Measurements from ENCODE around the gene C1orf216. TPM values are rescaled to one million over a fixed set of nuclear protein-coding genes. Genes with fewer than 3 reads are reported as not detected.
"Not testable (repeated sequence)": the region's sequence is repeated elsewhere in the genome, so short reads cannot be mapped to it uniquely, and the experiment has no call there.

Gene C1orf216
- polyA plus RNA-seq, 1 donor from 2014 or later: 6.7 TPM

- H3K79me2 ChIP-seq (replicated peaks; ENCODE audit: insufficient read depth, low read length): no peaks in the 10 kb centered on the region
- H3K36me3 ChIP-seq (ENCODE audit: insufficient read depth, low read length): no peaks in the 10 kb centered on the region
- H2AFZ ChIP-seq (ENCODE audit: low read depth, low read length): no peak overlapping the region
- H3K9ac ChIP-seq (ENCODE audit: low read length): no peak overlapping the region
- no peaks in the 10 kb centered on the region for H3K9me2 ChIP-seq (ENCODE audit: insufficient read depth, low read length)
- no peaks in the 10 kb centered on the region for H3K9me3 ChIP-seq (ENCODE audit: low read length)
- H3F3A ChIP-seq (ENCODE audit: insufficient read depth, low read length, poor library complexity, severe bottlenecking): no peaks in the 10 kb centered on the region
- TF ChIP-seq MXI1 (conservative IDR thresholded peaks at IDR 0.05; ENCODE audit: poor library complexity, severe bottlenecking): no peak
- no peak for TF ChIP-seq RAD21 (conservative IDR thresholded peaks at IDR 0.05)
- no peak for TF ChIP-seq EZH2 (IDR thresholded peaks at IDR 0.05; ENCODE audit: borderline replicate concordance, insufficient read depth, low read length, poor library complexity, severe bottlenecking)
- TF ChIP-seq CTCF (IDR thresholded peaks at IDR 0.05; ENCODE audit: poor library complexity, severe bottlenecking): no peak
- no peak for TF ChIP-seq POLR2AphosphoS5 (IDR thresholded peaks at IDR 0.05)
- TF ChIP-seq TAF1 (IDR thresholded peaks at IDR 0.05; ENCODE audit: low read depth): no peak
- no peak for TF ChIP-seq EP300 (conservative IDR thresholded peaks at IDR 0.05; ENCODE audit: poor library complexity, severe bottlenecking)
- TF ChIP-seq SMC3 (conservative IDR thresholded peaks at IDR 0.05; ENCODE audit: poor library complexity): no peak
- TF ChIP-seq REST (IDR thresholded peaks at IDR 0.05; ENCODE audit: borderline replicate concordance): no peak
- H3K27ac ChIP-seq (ENCODE audit: low read length): no peak overlapping the region
- no peaks in the 10 kb centered on the region for H3K27me3 ChIP-seq (ENCODE audit: insufficient read depth, low read depth, low read length)
- no peaks in the 10 kb centered on the region for H4K20me1 ChIP-seq (ENCODE audit: insufficient read depth)
- H3K4me2 ChIP-seq (ENCODE audit: low read length): no peak overlapping the region
- H3K4me3 ChIP-seq (ENCODE audit: low read length): no peak overlapping the region
Measured at GRCh38 chr1:35691571-35692220, 27.0 kb downstream of the C1orf216 start.

GRCh38 chr1:35691080-35691479 is 27.6 kb downstream of the C1orf216 start:
- Histone ChIP-seq H4K20me1 (ENCODE audit: insufficient read depth) (no peaks in the 10 kb centered on the region), H3K79me2 (replicated peaks; ENCODE audit: insufficient read depth, low read length) (no peaks in the 10 kb centered on the region), H3K9ac (ENCODE audit: low read length) (no peak overlapping the region), H3K27ac (ENCODE audit: low read length) (no peak overlapping the region), H2AFZ (ENCODE audit: low read depth, low read length) (no peak overlapping the region), H3F3A (ENCODE audit: insufficient read depth, low read length, poor library complexity, severe bottlenecking) (no peaks in the 10 kb centered on the region), H3K4me2 (ENCODE audit: low read length) (no peak overlapping the region), H3K27me3 (ENCODE audit: insufficient read depth, low read depth, low read length) (no peaks in the 10 kb centered on the region), H3K4me3 (ENCODE audit: low read length) (no peak overlapping the region), H3K9me2 (ENCODE audit: insufficient read depth, low read length) (no peaks in the 10 kb centered on the region), H3K36me3 (ENCODE audit: insufficient read depth, low read length) (no peaks in the 10 kb centered on the region), H3K9me3 (ENCODE audit: low read length) (no peaks in the 10 kb centered on the region)
- no peak for TF ChIP-seq EP300 (conservative IDR thresholded peaks at IDR 0.05; ENCODE audit: poor library complexity, severe bottlenecking)
- no peak for TF ChIP-seq EZH2 (IDR thresholded peaks at IDR 0.05; ENCODE audit: borderline replicate concordance, insufficient read depth, low read length, poor library complexity, severe bottlenecking)
- no peak for TF ChIP-seq MXI1 (conservative IDR thresholded peaks at IDR 0.05; ENCODE audit: poor library complexity, severe bottlenecking)
- no peak for TF ChIP-seq TAF1 (IDR thresholded peaks at IDR 0.05; ENCODE audit: low read depth)
- no peak for TF ChIP-seq POLR2AphosphoS5 (IDR thresholded peaks at IDR 0.05)
- no peak for TF ChIP-seq REST (IDR thresholded peaks at IDR 0.05; ENCODE audit: borderline replicate concordance)
- TF ChIP-seq RAD21 (conservative IDR thresholded peaks at IDR 0.05): no peak
- no peak for TF ChIP-seq SMC3 (conservative IDR thresholded peaks at IDR 0.05; ENCODE audit: poor library complexity)
- TF ChIP-seq CTCF (IDR thresholded peaks at IDR 0.05; ENCODE audit: poor library complexity, severe bottlenecking): no peak

GRCh38 chr1:35690103-35690502 is 28.6 kb downstream of the C1orf216 start:
- H4K20me1 ChIP-seq (ENCODE audit: insufficient read depth); H2AFZ ChIP-seq (ENCODE audit: low read depth, low read length); H3K79me2 ChIP-seq (replicated peaks; ENCODE audit: insufficient read depth, low read length); H3K9ac ChIP-seq (ENCODE audit: low read length); H3K4me2 ChIP-seq (ENCODE audit: low read length); H3K4me3 ChIP-seq (ENCODE audit: low read length); H3K9me2 ChIP-seq (ENCODE audit: insufficient read depth, low read length); H3K9me3 ChIP-seq (ENCODE audit: low read length); H3K27me3 ChIP-seq (ENCODE audit: insufficient read depth, low read depth, low read length); H3K27ac ChIP-seq (ENCODE audit: low read length); H3F3A ChIP-seq (ENCODE audit: insufficient read depth, low read length, poor library complexity, severe bottlenecking); H3K36me3 ChIP-seq (ENCODE audit: insufficient read depth, low read length): not testable (repeated sequence)

All from neural cell (in vitro differentiated cells).